Stimulated activated memory B cell treated with anti-CD40 and anti-IgM and Interleukin-4, amounts not matched to agents 10 μg/mL and 1 μg/mL and 100 μg/mL, for 72 hours (primary cell): Measurements from ENCODE around the gene SLC6A18.

Experiments used
- ATAC-seq: fragments of 150-1000 bp; cut with Tn5 transposase; 2 replicates; pipeline ENCODE4 v1.10.0; 2021
- H3K27ac Mint-ChIP-seq: one replicate; pipeline ENCODE4 v1.8.0; 2022; ENCODE audit warnings: mild to moderate bottlenecking, mixed read lengths
- H3K27me3 Mint-ChIP-seq: one replicate; pipeline ENCODE4 v1.8.0; 2022; ENCODE audit warnings: mixed read lengths
- H3K36me3 Mint-ChIP-seq: one replicate; pipeline ENCODE4 v1.8.0; 2022; ENCODE audit warnings: mixed read lengths
- H3K4me1 Mint-ChIP-seq: one replicate; pipeline ENCODE4 v1.8.0; 2022; ENCODE audit warnings: mixed read lengths
- H3K4me3 Mint-ChIP-seq: one replicate; pipeline ENCODE4 v1.8.0; 2022; ENCODE audit warnings: mild to moderate bottlenecking, moderate library complexity, mixed read lengths
- H3K9me3 Mint-ChIP-seq: one replicate; pipeline ENCODE4 v1.8.0; 2022; ENCODE audit warnings: mixed read lengths

Gene SLC6A18

GRCh38 chr5:1225081-1225480 lies at the start of gene SLC6A18:
TSS of gene SLC6A18 (plus strand) at chr5:1225381. CDS start at chr5:1225478, 97 bp downstream.
- peaks cover 6% of the 10 kb centered on the region for H3K9me3 Mint-ChIP-seq
- H3K4me3 Mint-ChIP-seq = no peak within 1 kb of the TSS
- H3K27ac Mint-ChIP-seq = no peak within 1 kb of the TSS
- H3K4me1 Mint-ChIP-seq = no peaks in the 10 kb centered on the region
- ATAC-seq = no peak
- no peaks in the 10 kb centered on the region for H3K36me3 Mint-ChIP-seq
- peaks cover 45% of the 10 kb centered on the region for H3K27me3 Mint-ChIP-seq

- no peaks in the 10 kb centered on the region for H3K9me3 Mint-ChIP-seq
Measured at GRCh38 chr5:1175801-1176472, 49.2 kb upstream of the SLC6A18 start.

GRCh38 chr5:1176473-1177391 lies 48.4 kb upstream of the SLC6A18 start:
- no peak overlapping the region for H3K4me3 Mint-ChIP-seq
- peaks cover 53% of the 10 kb centered on the region for H3K27me3 Mint-ChIP-seq
- H3K27ac Mint-ChIP-seq = no peak overlapping the region
- no peaks in the 10 kb centered on the region for H3K4me1 Mint-ChIP-seq
- ATAC-seq = no peak
- H3K9me3 Mint-ChIP-seq = no peaks in the 10 kb centered on the region
- H3K36me3 Mint-ChIP-seq = no peaks in the 10 kb centered on the region

More at GRCh38 chr5:1175801-1176472, 49.2 kb upstream of the SLC6A18 start:
- Mint-ChIP-seq H3K4me3 (no peak overlapping the region), H3K27me3 (peaks cover 45% of the 10 kb centered on the region), H3K36me3 (no peaks in the 10 kb centered on the region), H3K27ac (no peak overlapping the region), H3K4me1 (no peaks in the 10 kb centered on the region)
- ATAC-seq = no peak

GRCh38 chr5:1177826-1178528 lies 47.2 kb upstream of the SLC6A18 start:
- no peaks in the 10 kb centered on the region for H3K9me3 Mint-ChIP-seq
- no peaks in the 10 kb centered on the region for H3K36me3 Mint-ChIP-seq
- no peak for ATAC-seq
- H3K27ac Mint-ChIP-seq = no peak overlapping the region
- peaks cover 57% of the 10 kb centered on the region for H3K27me3 Mint-ChIP-seq
- no peaks in the 10 kb centered on the region for H3K4me1 Mint-ChIP-seq
- H3K4me3 Mint-ChIP-seq = no peak overlapping the region

- Mint-ChIP-seq H3K27ac (no peak overlapping the region), H3K4me3 (no peak overlapping the region), H3K4me1 (no peaks in the 10 kb centered on the region), H3K9me3 (no peaks in the 10 kb centered on the region), H3K27me3 (peaks cover 50% of the 10 kb centered on the region), H3K36me3 (no peaks in the 10 kb centered on the region)
- ATAC-seq = no peak
Measured at GRCh38 chr5:1178529-1179382, 46.4 kb upstream of the SLC6A18 start.

GRCh38 chr5:1179383-1179715 lies 45.8 kb upstream of the SLC6A18 start:
- H3K9me3 Mint-ChIP-seq = no peaks in the 10 kb centered on the region
- no peaks in the 10 kb centered on the region for H3K36me3 Mint-ChIP-seq
- peaks cover 48% of the 10 kb centered on the region for H3K27me3 Mint-ChIP-seq
- H3K4me3 Mint-ChIP-seq = no peak overlapping the region
- no peaks in the 10 kb centered on the region for H3K4me1 Mint-ChIP-seq
- no peak overlapping the region for H3K27ac Mint-ChIP-seq
- ATAC-seq = no peak

- no peak for ATAC-seq
- H3K27me3 Mint-ChIP-seq = peaks cover 41% of the 10 kb centered on the region
- H3K4me3 Mint-ChIP-seq = no peak overlapping the region
- H3K9me3 Mint-ChIP-seq = no peaks in the 10 kb centered on the region
- no peak overlapping the region for H3K27ac Mint-ChIP-seq
- H3K4me1 Mint-ChIP-seq = no peaks in the 10 kb centered on the region
- H3K36me3 Mint-ChIP-seq = no peaks in the 10 kb centered on the region
Measured at GRCh38 chr5:1180096-1180495, 45.1 kb upstream of the SLC6A18 start.

- Mint-ChIP-seq H3K4me3 (no peak overlapping the region), H3K9me3 (no peaks in the 10 kb centered on the region), H3K27ac (no peak overlapping the region), H3K27me3 (peaks cover 40% of the 10 kb centered on the region), H3K4me1 (no peaks in the 10 kb centered on the region), H3K36me3 (no peaks in the 10 kb centered on the region)
- no peak for ATAC-seq
Measured at GRCh38 chr5:1180841-1181271, 44.3 kb upstream of the SLC6A18 start.

GRCh38 chr5:1181451-1182359 lies 43.5 kb upstream of the SLC6A18 start:
- peaks cover 49% of the 10 kb centered on the region for H3K27me3 Mint-ChIP-seq
- no peak overlapping the region for H3K4me3 Mint-ChIP-seq
- no peaks in the 10 kb centered on the region for H3K9me3 Mint-ChIP-seq
- H3K36me3 Mint-ChIP-seq = no peaks in the 10 kb centered on the region
- ATAC-seq = no peak
- no peak overlapping the region for H3K27ac Mint-ChIP-seq
- H3K4me1 Mint-ChIP-seq = no peaks in the 10 kb centered on the region

GRCh38 chr5:1182360-1182632 lies 42.9 kb upstream of the SLC6A18 start:
- no peak for ATAC-seq
- H3K4me1 Mint-ChIP-seq = no peaks in the 10 kb centered on the region
- no peaks in the 10 kb centered on the region for H3K9me3 Mint-ChIP-seq
- no peak overlapping the region for H3K27ac Mint-ChIP-seq
- no peak overlapping the region for H3K4me3 Mint-ChIP-seq
- no peaks in the 10 kb centered on the region for H3K36me3 Mint-ChIP-seq
- peaks cover 54% of the 10 kb centered on the region for H3K27me3 Mint-ChIP-seq

GRCh38 chr5:1182633-1183423 lies 42.4 kb upstream of the SLC6A18 start:
- H3K4me1 Mint-ChIP-seq = no peaks in the 10 kb centered on the region
- no peaks in the 10 kb centered on the region for H3K9me3 Mint-ChIP-seq
- ATAC-seq = no peak
- H3K36me3 Mint-ChIP-seq = no peaks in the 10 kb centered on the region
- H3K4me3 Mint-ChIP-seq = no peak overlapping the region
- no peak overlapping the region for H3K27ac Mint-ChIP-seq
- H3K27me3 Mint-ChIP-seq = peaks cover 58% of the 10 kb centered on the region

- H3K27me3 Mint-ChIP-seq = peaks cover 59% of the 10 kb centered on the region
- no peaks in the 10 kb centered on the region for H3K9me3 Mint-ChIP-seq
- H3K4me1 Mint-ChIP-seq = no peaks in the 10 kb centered on the region
- peak; percentile 25 for ATAC-seq
- H3K27ac Mint-ChIP-seq = no peak overlapping the region
- no peaks in the 10 kb centered on the region for H3K36me3 Mint-ChIP-seq
- no peak overlapping the region for H3K4me3 Mint-ChIP-seq
Measured at GRCh38 chr5:1183424-1184162, 41.6 kb upstream of the SLC6A18 start.

GRCh38 chr5:1184163-1184470 lies 41.1 kb upstream of the SLC6A18 start:
- Mint-ChIP-seq H3K9me3 (no peaks in the 10 kb centered on the region), H3K27me3 (peaks cover 59% of the 10 kb centered on the region), H3K4me3 (no peak overlapping the region), H3K27ac (no peak overlapping the region), H3K36me3 (no peaks in the 10 kb centered on the region), H3K4me1 (no peaks in the 10 kb centered on the region)
- ATAC-seq = no peak
